Astrocyte (in vitro differentiated cells and primary cell): ENCODE data around the gene MFNG.

Experiments
- CTCF ChIP-seq: IDR thresholded peaks from 2 replicates; pipeline ENCODE4 v1.5.1; 2011; ENCODE audit warnings: low read depth, mild to moderate bottlenecking, inconsistent platforms, low read length, moderate library complexity; ENCODE audit not compliant: insufficient read depth
- EZH2 ChIP-seq: IDR thresholded peaks from 2 replicates; pipeline ENCODE4 v1.6.1; 2012; ENCODE audit warnings: mild to moderate bottlenecking, low read length, inconsistent platforms; ENCODE audit not compliant: insufficient read depth

DNA sequence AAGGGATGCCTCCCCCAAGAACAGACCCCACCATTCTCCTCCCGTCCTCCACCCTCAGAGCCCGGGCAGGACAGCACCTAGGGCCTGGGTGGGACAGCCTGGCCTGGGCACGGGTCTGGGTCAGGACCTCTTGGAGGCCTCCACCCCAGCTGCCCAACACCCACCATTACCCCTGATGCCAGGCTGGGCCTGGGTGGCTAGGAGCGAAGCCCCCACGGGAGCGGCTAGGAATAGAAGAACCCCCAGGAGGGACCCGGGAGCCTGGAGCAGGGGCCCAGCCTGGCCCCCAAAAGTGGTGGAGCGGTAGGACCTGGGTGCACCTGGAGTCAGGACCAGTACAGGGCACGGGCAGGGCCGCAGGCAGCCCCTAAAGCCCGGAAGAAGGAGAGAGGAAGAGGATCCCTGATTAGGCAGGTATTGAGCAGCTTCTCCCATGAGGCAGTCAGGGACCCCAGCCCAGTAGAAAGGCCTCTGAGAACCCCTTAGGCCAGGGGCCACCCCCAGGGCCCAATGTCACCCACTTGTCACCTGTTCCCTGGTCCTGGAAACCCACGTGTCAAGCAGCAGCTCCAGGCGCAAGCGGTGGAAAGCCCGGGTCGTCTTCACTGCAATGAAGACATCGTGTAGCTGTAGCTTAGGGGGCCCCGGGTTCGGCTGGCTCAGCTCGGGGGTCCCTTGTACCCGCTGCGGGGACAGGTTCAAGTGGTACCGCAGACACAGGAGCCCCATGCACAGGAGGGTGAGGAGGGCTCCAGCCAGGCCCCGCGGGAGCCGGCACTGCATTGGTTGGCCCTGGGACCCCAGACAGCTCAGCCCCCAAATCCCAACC, 575 bp downstream of the MFNG start:
- no peak for TF ChIP-seq CTCF
- no peak for TF ChIP-seq EZH2
